GM12801 (cell line): ENCODE results near the gene EDNRA.

ENCODE experiments used
- CTCF ChIP-seq: IDR thresholded peaks from one replicate; pipeline ENCODE4 v1.5.1; 2011; ENCODE audit warnings: control low read depth; ENCODE audit not compliant: insufficient read length; ENCODE audit errors: extremely low read depth

EDNRA gene

GRCh38 chr4:147480891-147481576 lies at the start of gene EDNRA:
Gene EDNRA, plus strand, starts transcription at chr4:147481097. Its CDS starts 4,585 bp downstream, at chr4:147485682.
- TF ChIP-seq CTCF, result no peak

- TF ChIP-seq CTCF, result no peak
These were observed 40.5 kb upstream of the EDNRA start for GRCh38 chr4:147440442-147440841.

GRCh38 chr4:147447786-147448185 lies 33.1 kb upstream of the EDNRA start:
- no peak for TF ChIP-seq CTCF

GRCh38 chr4:147453561-147454141 lies 27.2 kb upstream of the EDNRA start:
- no peak for TF ChIP-seq CTCF

- TF ChIP-seq CTCF, result no peak
These were observed 24.2 kb upstream of the EDNRA start for GRCh38 chr4:147456706-147457105.

- no peak for TF ChIP-seq CTCF
These were observed 19.7 kb upstream of the EDNRA start for GRCh38 chr4:147461161-147461560.

- TF ChIP-seq CTCF, result no peak
These were observed 17.8 kb upstream of the EDNRA start for GRCh38 chr4:147463065-147463464.

- TF ChIP-seq CTCF, result no peak
These were observed 15.4 kb upstream of the EDNRA start for GRCh38 chr4:147465461-147465860.
